ENCODE measurements around the gene NCAPG2.

NCAPG2 gene

GRCh38 chr7:158750702-158751101, 46.1 kb upstream of the NCAPG2 start:
- no peaks in the 10 kb centered on the region for H3K79me2 ChIP-seq
- H3K4me2 ChIP-seq (ENCODE audit: low read length): no peak overlapping the region
- H3K9me3 ChIP-seq (ENCODE audit: control insufficient read depth, low read length): no peaks in the 10 kb centered on the region
- no peak overlapping the region for H3K9ac ChIP-seq
- H3K36me3 ChIP-seq (ENCODE audit: control insufficient read depth, insufficient read depth, low read length): no peaks in the 10 kb centered on the region
- no peaks in the 10 kb centered on the region for H3K27me3 ChIP-seq (ENCODE audit: control insufficient read depth, insufficient read depth, low read length)
- H3K4me3 ChIP-seq (ENCODE audit: low read depth, low read length): no peak overlapping the region
- H2AFZ ChIP-seq: no peak overlapping the region
- H3K4me1 ChIP-seq: no peaks in the 10 kb centered on the region
- TF ChIP-seq CTCF (IDR thresholded peaks at IDR 0.05): no peak
- H3K27ac ChIP-seq: no peak overlapping the region

- no peak overlapping the region for H3K4me2 ChIP-seq (ENCODE audit: low read length)
- H3K4me3 ChIP-seq (ENCODE audit: low read depth, low read length): no peak overlapping the region
- no peaks in the 10 kb centered on the region for H3K36me3 ChIP-seq (ENCODE audit: control insufficient read depth, insufficient read depth, low read length)
- H2AFZ ChIP-seq: no peak overlapping the region
- no peak for TF ChIP-seq CTCF (IDR thresholded peaks at IDR 0.05)
- H3K27ac ChIP-seq: no peak overlapping the region
- H3K9me3 ChIP-seq (ENCODE audit: control insufficient read depth, low read length): no peaks in the 10 kb centered on the region
- no peaks in the 10 kb centered on the region for H3K27me3 ChIP-seq (ENCODE audit: control insufficient read depth, insufficient read depth, low read length)
- H3K9ac ChIP-seq: no peak overlapping the region
- no peaks in the 10 kb centered on the region for H3K79me2 ChIP-seq
- H3K4me1 ChIP-seq: no peaks in the 10 kb centered on the region
Measured at GRCh38 chr7:158749396-158749795, 44.8 kb upstream of the NCAPG2 start.

- Histone ChIP-seq H2AFZ (no peak overlapping the region), H3K27me3 (ENCODE audit: control insufficient read depth, insufficient read depth, low read length) (no peaks in the 10 kb centered on the region), H3K27ac (no peak overlapping the region), H3K9ac (no peak overlapping the region), H3K9me3 (ENCODE audit: control insufficient read depth, low read length) (no peaks in the 10 kb centered on the region), H3K4me1 (no peaks in the 10 kb centered on the region), H3K4me3 (ENCODE audit: low read depth, low read length) (no peak overlapping the region), H3K79me2 (no peaks in the 10 kb centered on the region), H3K36me3 (ENCODE audit: control insufficient read depth, insufficient read depth, low read length) (no peaks in the 10 kb centered on the region), H3K4me2 (ENCODE audit: low read length) (no peak overlapping the region)
- no peak for TF ChIP-seq CTCF (IDR thresholded peaks at IDR 0.05)
Measured at GRCh38 chr7:158748335-158748734, 43.7 kb upstream of the NCAPG2 start.

- Histone ChIP-seq H3K36me3 (ENCODE audit: control insufficient read depth, insufficient read depth, low read length) (no peaks in the 10 kb centered on the region), H2AFZ (no peak overlapping the region), H3K27ac (no peak overlapping the region), H3K9me3 (ENCODE audit: control insufficient read depth, low read length) (no peaks in the 10 kb centered on the region), H3K4me1 (no peaks in the 10 kb centered on the region), H3K4me3 (ENCODE audit: low read depth, low read length) (no peak overlapping the region), H3K9ac (no peak overlapping the region), H3K4me2 (ENCODE audit: low read length) (no peak overlapping the region), H3K79me2 (no peaks in the 10 kb centered on the region), H3K27me3 (ENCODE audit: control insufficient read depth, insufficient read depth, low read length) (no peaks in the 10 kb centered on the region)
- TF ChIP-seq CTCF (IDR thresholded peaks at IDR 0.05): no peak
Measured at GRCh38 chr7:158747408-158747807, 42.8 kb upstream of the NCAPG2 start.

- Histone ChIP-seq H3K4me2 (ENCODE audit: low read length) (no peak overlapping the region), H3K4me3 (ENCODE audit: low read depth, low read length) (no peak overlapping the region), H3K9ac (no peak overlapping the region), H2AFZ (no peak overlapping the region), H3K27ac (no peak overlapping the region), H3K36me3 (ENCODE audit: control insufficient read depth, insufficient read depth, low read length) (no peaks in the 10 kb centered on the region), H3K27me3 (ENCODE audit: control insufficient read depth, insufficient read depth, low read length) (no peaks in the 10 kb centered on the region), H3K79me2 (no peaks in the 10 kb centered on the region), H3K4me1 (no peaks in the 10 kb centered on the region), H3K9me3 (ENCODE audit: control insufficient read depth, low read length) (no peaks in the 10 kb centered on the region)
- no peak for TF ChIP-seq CTCF (IDR thresholded peaks at IDR 0.05)
Measured at GRCh38 chr7:158746957-158747356, 42.4 kb upstream of the NCAPG2 start.
